HCT116 (cell line): ENCODE data around the gene ZNF546. TPM values are rescaled to one million over a fixed set of nuclear protein-coding genes. Genes with fewer than 3 reads are reported as not detected.
A peak's percentile ranks its signal among the peaks of the same experiment; 100 is the strongest.

ENCODE experiments used
- ATAC-seq: fragments of 200-7000 bp; cut with Tn5 transposase; 2 replicates; pipeline ENCODE4 v1.9.1; 2020; ENCODE audit warnings: mild to moderate bottlenecking, moderate library complexity
- BruUV-seq: library from RNA; stranded (reverse); fragments of 400-500 nt; replicated peaks from 2 replicates; lab custom pipeline; 2021; lab: Mats Ljungman, UMichigan
- CTCF ChIA-PET: fragments of 300-600 bp; sonication (Branson Sonifier 250); formaldehyde crosslinking; loops from one replicate; lab custom pipeline; 2021; ENCODE audit warnings: antibody characterized with exemption; lab: Charles Lee
- POLR2A ChIA-PET: fragments of 300-600, 350-600 bp; sonication (Branson Sonifier 250); formaldehyde crosslinking; loops from one replicate; lab custom pipeline; 2021; ENCODE audit warnings: antibody characterized with exemption; lab: Charles Lee
- RAD21 ChIA-PET, 2 experiments: fragments of 300-600 bp; sonication (Branson Sonifier 250); formaldehyde crosslinking; loops; one replicate each; lab custom pipeline; 2023; ENCODE audit warnings: low total read pairs in 2 of 2; ENCODE audit not compliant: uncharacterized antibody in 2 of 2, unreplicated experiment in 2 of 2, low non-redundant PET in 1 of 2; lab: Charles Lee
- DNase-seq: peaks from one replicate; pipeline ENCODE4 v3.0.0-alpha.2; 2010; ENCODE audit warnings: low read depth, low spot score
- H2AFZ ChIP-seq: fragments of 200-600 bp; shearing (Covaris generic), sonication (generic); 2 replicates; pipeline ENCODE4 v1.6.1; 2017; ENCODE audit warnings: low read depth, mixed run types, mixed read lengths, antibody characterized with exemption, low read length; ENCODE audit not compliant: poor library complexity, severe bottlenecking
- H3K27ac ChIP-seq: 2 replicates; pipeline ENCODE4 v1.5.1; 2012; ENCODE audit warnings: low read depth, low read length
- H3K27me3 ChIP-seq: fragments of 200-600 bp; sonication (generic); 2 replicates; pipeline ENCODE4 v1.6.1; 2016; ENCODE audit warnings: mixed run types, low read length, mixed read lengths; ENCODE audit not compliant: insufficient read depth
- H3K36me3 ChIP-seq, 2 experiments: fragments of 200-500 bp in 1 of 2; fragments of 200-600 bp in 1 of 2; sonication (Bioruptor generic) in 1 of 2; sonication (generic) in 1 of 2; 2 replicates each; pipeline versions ENCODE4 v1.5.1 to v1.6.1; 2014 to 2016; ENCODE audit warnings: low read length in 2 of 2, inconsistent platforms in 1 of 2, mixed read lengths in 1 of 2, mixed run types in 1 of 2; ENCODE audit not compliant: insufficient read depth in 2 of 2, control insufficient read depth in 1 of 2
- H3K4me1 ChIP-seq, 2 experiments: fragments of 200-600 bp in 1 of 2; sonication (generic) in 1 of 2; 2 replicates each; pipeline versions ENCODE4 v1.5.1 to v1.6.1; 2012 to 2017; ENCODE audit warnings: low read length in 2 of 2, inconsistent platforms in 1 of 2, mild to moderate bottlenecking in 1 of 2, mixed read lengths in 1 of 2, mixed run types in 1 of 2, moderate library complexity in 1 of 2; ENCODE audit not compliant: insufficient read depth in 2 of 2, control insufficient read depth in 1 of 2
- H3K4me2 ChIP-seq: fragments of 200-600 bp; sonication (generic); 2 replicates; pipeline ENCODE4 v1.6.1; 2017; ENCODE audit warnings: mixed run types, low read length, mixed read lengths
- H3K4me3 ChIP-seq, 2 experiments: fragments of 200-600 bp in 1 of 2; sonication (generic) in 1 of 2; replicated peaks in 1 of 2; 2 replicates each; pipeline ENCODE4 v1.5.1; 2011 to 2016; ENCODE audit warnings: low read length in 2 of 2, control low read depth in 1 of 2, low read depth in 1 of 2, mild to moderate bottlenecking in 1 of 2, mixed read lengths in 1 of 2, mixed run types in 1 of 2
- H3K79me2 ChIP-seq: fragments of 200-600 bp; sonication (generic); 2 replicates; pipeline ENCODE4 v1.6.1; 2017; ENCODE audit warnings: mild to moderate bottlenecking, mixed run types, low read length, moderate library complexity, mixed read lengths; ENCODE audit not compliant: insufficient read depth
- H3K9ac ChIP-seq: fragments of 200-600 bp; sonication (generic); 2 replicates; pipeline ENCODE4 v1.6.1; 2016; ENCODE audit warnings: low read length, mixed read lengths
- H3K9me2 ChIP-seq: fragments of 200-600 bp; sonication (generic), shearing (Covaris generic); 2 replicates; pipeline ENCODE4 v1.6.1; 2017; ENCODE audit warnings: mixed run types, mild to moderate bottlenecking, moderate library complexity; ENCODE audit not compliant: insufficient read depth
- H3K9me3 ChIP-seq, 2 experiments: fragments of 200-500 bp in 1 of 2; fragments of 200-600 bp in 1 of 2; sonication (Bioruptor generic) in 1 of 2; sonication (generic) in 1 of 2; 2 replicates each; pipeline ENCODE4 v1.6.1; 2014 to 2017; ENCODE audit warnings: low read length in 2 of 2, mixed read lengths in 2 of 2, inconsistent platforms in 1 of 2, low read depth in 1 of 2, mild to moderate bottlenecking in 1 of 2, mixed run types in 1 of 2, moderate library complexity in 1 of 2; ENCODE audit not compliant: control insufficient read depth in 1 of 2, insufficient read depth in 1 of 2
- H4K20me1 ChIP-seq: fragments of 200-600 bp; sonication (generic), shearing (Covaris generic); 2 replicates; pipeline ENCODE4 v1.6.1; 2017; ENCODE audit warnings: mixed run types, mild to moderate bottlenecking, moderate library complexity; ENCODE audit not compliant: insufficient read depth
- ATF3 ChIP-seq: IDR thresholded peaks from 2 replicates; pipeline ENCODE4 v1.6.1; 2012
- CEBPB ChIP-seq: IDR thresholded peaks from 2 replicates; pipeline ENCODE4 v1.6.1; 2012; ENCODE audit warnings: low read depth
- CTCF ChIP-seq, 3 experiments: fragments of 200-600 bp in 1 of 3; sonication (generic) in 1 of 3; IDR thresholded peaks in 2 of 3; conservative IDR thresholded peaks in 1 of 3; 2 replicates each; pipeline ENCODE4 v1.5.1; 2012 to 2017; ENCODE audit warnings: low read depth in 2 of 3, low read length in 2 of 3, antibody characterized with exemption in 1 of 3, borderline replicate concordance in 1 of 3, control low read depth in 1 of 3, mild to moderate bottlenecking in 1 of 3, mixed read lengths in 1 of 3, mixed run types in 1 of 3, moderate library complexity in 1 of 3; ENCODE audit not compliant: insufficient read depth in 1 of 3
- ELF1 ChIP-seq: IDR thresholded peaks from 2 replicates; pipeline ENCODE4 v1.6.1; 2012; ENCODE audit warnings: low read depth, borderline replicate concordance
- FOSL1 ChIP-seq: IDR thresholded peaks from 2 replicates; pipeline ENCODE4 v1.6.1; 2012; ENCODE audit warnings: low read depth
- POLR2A ChIP-seq: IDR thresholded peaks from 2 replicates; pipeline ENCODE4 v1.7.0; 2011; ENCODE audit warnings: borderline replicate concordance; ENCODE audit not compliant: insufficient read depth, insufficient read length; ENCODE audit errors: extremely low read depth
- POLR2AphosphoS5 ChIP-seq: IDR thresholded peaks from 2 replicates; pipeline ENCODE4 v1.6.1; 2011; ENCODE audit warnings: mild to moderate bottlenecking, low read depth, low read length, moderate library complexity
- RAD21 ChIP-seq: IDR thresholded peaks from 2 replicates; pipeline ENCODE4 v1.6.1; 2012; ENCODE audit warnings: low read depth, mild to moderate bottlenecking
- REST ChIP-seq: IDR thresholded peaks from 2 replicates; pipeline ENCODE4 v1.6.1; 2012; ENCODE audit warnings: low read depth
- SP1 ChIP-seq: IDR thresholded peaks from 2 replicates; pipeline ENCODE4 v1.6.1; 2012; ENCODE audit warnings: low read depth
- TCF7L2 ChIP-seq: IDR thresholded peaks from 2 replicates; pipeline ENCODE4 v1.7.0; 2011; ENCODE audit warnings: borderline replicate concordance, inconsistent platforms; ENCODE audit not compliant: insufficient read depth, insufficient read length; ENCODE audit errors: extremely low read depth
- ZNF274 ChIP-seq: fragments of 200-500 bp; sonication (Bioruptor generic); IDR thresholded peaks from 2 replicates; pipeline ENCODE4 v1.6.1; 2014; ENCODE audit warnings: mild to moderate bottlenecking, low read depth, low read length, inconsistent platforms
- intact Hi-C: fragments of 100-400 bp; cut with micrococcal nuclease; formaldehyde crosslinking; loops from 2 replicates; pipeline ENCODE4 v1.10.0; 2022
- total RNA-seq: library from RNA; stranded (reverse); gene quantifications from one replicate; pipeline ENCODE4 v1.2.1, GENCODE V29; 2021; ENCODE audit not compliant: unreplicated experiment

The ZNF546 gene
- total RNA-seq, 1 experiment from 2014 or later, result 0.64 TPM

DNA sequence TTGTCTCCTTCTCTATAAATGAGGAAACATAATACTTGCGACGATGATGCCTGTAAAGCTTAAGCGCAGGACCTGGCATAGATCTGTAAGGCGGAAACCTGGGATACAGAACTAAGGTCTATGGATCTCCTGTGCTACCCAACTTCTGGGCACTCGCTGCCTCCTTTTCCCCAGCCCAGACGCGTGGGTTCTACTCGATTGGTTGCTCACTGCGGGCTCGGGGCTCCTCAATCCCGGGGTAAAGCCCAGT, 26.5 kb upstream of the ZNF546 start:
- no peak for TF ChIP-seq RAD21
- no peak for TF ChIP-seq ELF1
- TF ChIP-seq SP1, result no peak
- no peak for TF ChIP-seq ZNF274
- no peak for TF ChIP-seq POLR2A
- TF ChIP-seq REST, result no peak
- TF ChIP-seq TCF7L2, result no peak
- no peak for TF ChIP-seq ATF3
- no peak for TF ChIP-seq FOSL1
- TF ChIP-seq POLR2AphosphoS5, result no peak
- TF ChIP-seq CTCF (IDR thresholded peaks at IDR 0.05 in 2 of 3, conservative IDR thresholded peaks at IDR 0.05 in 1 of 3; ENCODE audit: borderline replicate concordance in 1 of 3, insufficient read depth in 1 of 3, low read depth in 2 of 3, low read length in 2 of 3), result no peak
- TF ChIP-seq CEBPB, result no peak
- TF ChIP-seq, all 23 proteins: peak for 0
- Histone ChIP-seq H3K27me3 (no peaks in the 10 kb centered on the region), H3K9ac (peak overlapping the region; percentile 99), H4K20me1 (no peaks in the 10 kb centered on the region), H3K79me2 (peaks cover 58% of the 10 kb centered on the region), H3K9me3 (no peaks in the 10 kb centered on the region), H2AFZ (no peak overlapping the region), H3K4me3 (peak overlapping the region; percentile 62 to 100), H3K4me2 (peak overlapping the region; percentile 99), H3K4me1 (peaks cover 6 to 18% of the 10 kb centered on the region in 2 experiments), H3K36me3 (peaks cover 27 to 28% of the 10 kb centered on the region in 2 experiments), H3K27ac (peak overlapping the region; percentile 82), H3K9me2 (no peaks in the 10 kb centered on the region)
- intact Hi-C loops, result loop anchor here (2.0 kb wide), 1 partner anchor 178 kb away; no protein-coding TSS in a partner anchor
- no peak for ATAC-seq
- POLR2A ChIA-PET, result interaction anchor here (0.6 to 1.5 kb wide), 8 partner anchors 9 to 535 kb away, joined by 3 to 7 read pairs (median 4); partner anchors contain the start of genes RPS16, ZNF546 and ZNF780A
- TSS peak; percentile 79 for BruUV-seq
- RAD21 ChIA-PET, result no interaction called here
- DNase-seq, result no peak
- CTCF ChIA-PET, result interaction anchor here (1.2 to 1.7 kb wide), 8 partner anchors 9 to 247 kb away, joined by 3 to 10 read pairs (median 4); partner anchors contain the start of genes FBL and TTC9B
